ENCODE data around the gene CHRNB4. TPM values are rescaled to one million over a fixed set of nuclear protein-coding genes. Genes with fewer than 3 reads are reported as not detected.

Gene CHRNB4
- total and polyA plus RNA-seq, 2 donors (not counting 1 experiment from before 2014, with no cell fraction given) = not detected

DNA sequence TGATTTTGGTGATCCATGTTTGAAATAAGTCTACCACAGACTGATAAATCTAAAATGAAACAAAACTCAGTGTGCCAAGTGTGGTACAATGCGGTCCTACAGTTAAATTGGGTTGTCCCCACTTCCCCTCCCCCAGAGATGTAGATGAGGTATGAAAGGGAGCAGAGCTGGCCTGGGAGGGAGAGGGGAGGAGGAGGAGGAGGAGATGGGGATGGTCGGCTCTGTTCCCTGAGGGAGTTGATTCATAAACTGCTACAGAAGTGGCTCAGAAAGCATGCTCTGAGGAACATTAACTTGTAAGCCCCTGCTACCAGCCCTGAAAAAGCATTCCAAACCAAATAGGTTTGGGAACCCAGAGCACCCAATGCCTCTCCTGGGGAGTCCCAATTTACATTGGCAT is 28.0 kb upstream of the CHRNB4 start:
- Histone ChIP-seq H3K4me3 (replicated peaks in 1 of 4; ENCODE audit: control extremely low read depth in 1 of 4, insufficient read depth in 1 of 4, low read depth in 3 of 4, low read length in 4 of 4) (no peak overlapping the region), H3K9ac (ENCODE audit: insufficient read depth, low read length) (no peak overlapping the region), H4K20me1 (ENCODE audit: control insufficient read depth, extremely low read depth, insufficient read depth, low read length) (no peaks in the 10 kb centered on the region), H3K4me2 (ENCODE audit: extremely low read depth, insufficient read depth, low read length) (no peak overlapping the region), H3K4me1 (ENCODE audit: control insufficient read depth, extremely low read depth, insufficient read depth, low read length) (no peaks in the 10 kb centered on the region), H3K36me3 (ENCODE audit: control insufficient read depth, insufficient read depth, low read length) (no peaks in the 10 kb centered on the region), H3K27ac (ENCODE audit: insufficient read depth, low read length) (no peak overlapping the region), H3K79me2 (ENCODE audit: control insufficient read depth, insufficient read depth, low read length) (no peaks in the 10 kb centered on the region), H2AFZ (ENCODE audit: low read length) (no peak overlapping the region), H3K9me3 (ENCODE audit: control insufficient read depth, insufficient read depth, low read depth, low read length) (no peaks in the 10 kb centered on the region), H3K27me3 (ENCODE audit: control insufficient read depth, insufficient read depth, low read length) (no peaks in the 10 kb centered on the region)
- DNase-seq (ENCODE audit: low read depth in 2 of 2) = no peak
- TF ChIP-seq EZH2 (IDR thresholded peaks at IDR 0.05; ENCODE audit: low read length, missing control alignments) = no peak
- TF ChIP-seq, protein P1, sequence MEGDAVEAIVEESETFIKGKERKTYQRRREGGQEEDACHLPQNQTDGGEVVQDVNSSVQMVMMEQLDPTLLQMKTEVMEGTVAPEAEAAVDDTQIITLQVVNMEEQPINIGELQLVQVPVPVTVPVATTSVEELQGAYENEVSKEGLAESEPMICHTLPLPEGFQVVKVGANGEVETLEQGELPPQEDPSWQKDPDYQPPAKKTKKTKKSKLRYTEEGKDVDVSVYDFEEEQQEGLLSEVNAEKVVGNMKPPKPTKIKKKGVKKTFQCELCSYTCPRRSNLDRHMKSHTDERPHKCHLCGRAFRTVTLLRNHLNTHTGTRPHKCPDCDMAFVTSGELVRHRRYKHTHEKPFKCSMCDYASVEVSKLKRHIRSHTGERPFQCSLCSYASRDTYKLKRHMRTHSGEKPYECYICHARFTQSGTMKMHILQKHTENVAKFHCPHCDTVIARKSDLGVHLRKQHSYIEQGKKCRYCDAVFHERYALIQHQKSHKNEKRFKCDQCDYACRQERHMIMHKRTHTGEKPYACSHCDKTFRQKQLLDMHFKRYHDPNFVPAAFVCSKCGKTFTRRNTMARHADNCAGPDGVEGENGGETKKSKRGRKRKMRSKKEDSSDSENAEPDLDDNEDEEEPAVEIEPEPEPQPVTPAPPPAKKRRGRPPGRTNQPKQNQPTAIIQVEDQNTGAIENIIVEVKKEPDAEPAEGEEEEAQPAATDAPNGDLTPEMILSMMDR (conservative IDR thresholded peaks at IDR 0.05 in 1 of 2, IDR thresholded peaks at IDR 0.05 in 1 of 2; ENCODE audit: low read depth in 1 of 2, low read length in 2 of 2) = no peak

DNA sequence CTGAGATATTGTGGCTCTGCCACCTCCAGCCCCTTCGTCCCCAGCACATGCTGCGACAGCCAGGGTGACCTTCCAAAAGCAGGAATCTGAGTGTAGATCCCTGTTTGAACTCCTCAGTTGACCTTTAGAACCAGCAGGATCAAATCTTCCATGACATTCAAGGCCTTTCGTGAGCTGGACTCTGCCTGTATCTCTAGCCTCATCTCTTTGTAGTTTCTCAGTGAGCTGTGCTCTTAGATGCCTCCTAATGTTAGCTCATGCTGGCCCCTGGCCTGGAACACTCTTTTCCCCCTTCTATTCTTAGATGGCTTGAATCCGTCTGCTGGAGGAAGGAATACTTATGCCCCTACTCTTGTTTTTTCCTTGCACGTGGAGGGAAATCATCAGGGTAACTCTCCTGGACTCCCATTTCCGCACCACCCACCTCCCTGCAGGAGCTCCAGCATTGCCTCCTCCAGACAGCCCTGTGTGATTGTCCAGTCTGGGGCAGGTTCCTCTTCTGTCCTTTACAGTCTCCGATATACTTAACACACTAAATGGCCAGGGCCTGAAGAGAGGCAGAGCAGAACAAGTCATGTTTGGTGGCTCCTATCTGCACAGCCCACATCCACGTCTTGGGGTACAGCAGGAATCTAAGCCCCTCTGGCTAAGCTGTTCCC is 26.7 kb upstream of the CHRNB4 start:
- TF ChIP-seq, protein P1 (conservative IDR thresholded peaks at IDR 0.05 in 1 of 2, IDR thresholded peaks at IDR 0.05 in 1 of 2; ENCODE audit: low read depth in 1 of 2, low read length in 2 of 2) = no peak
- TF ChIP-seq EZH2 (IDR thresholded peaks at IDR 0.05; ENCODE audit: low read length, missing control alignments) = no peak
- Histone ChIP-seq H3K36me3 (ENCODE audit: control insufficient read depth, insufficient read depth, low read length) (no peaks in the 10 kb centered on the region), H3K27ac (ENCODE audit: insufficient read depth, low read length) (no peak overlapping the region), H3K79me2 (ENCODE audit: control insufficient read depth, insufficient read depth, low read length) (no peaks in the 10 kb centered on the region), H3K4me1 (ENCODE audit: control insufficient read depth, extremely low read depth, insufficient read depth, low read length) (no peaks in the 10 kb centered on the region), H3K9me3 (ENCODE audit: control insufficient read depth, insufficient read depth, low read depth, low read length) (no peaks in the 10 kb centered on the region), H3K4me2 (ENCODE audit: extremely low read depth, insufficient read depth, low read length) (no peak overlapping the region), H3K9ac (ENCODE audit: insufficient read depth, low read length) (no peak overlapping the region), H2AFZ (ENCODE audit: low read length) (no peak overlapping the region), H3K27me3 (ENCODE audit: control insufficient read depth, insufficient read depth, low read length) (no peaks in the 10 kb centered on the region), H4K20me1 (ENCODE audit: control insufficient read depth, extremely low read depth, insufficient read depth, low read length) (no peaks in the 10 kb centered on the region), H3K4me3 (replicated peaks in 1 of 4; ENCODE audit: control extremely low read depth in 1 of 4, insufficient read depth in 1 of 4, low read depth in 3 of 4, low read length in 4 of 4) (no peak overlapping the region)
- DNase-seq (ENCODE audit: low read depth in 2 of 2) = no peak

DNA sequence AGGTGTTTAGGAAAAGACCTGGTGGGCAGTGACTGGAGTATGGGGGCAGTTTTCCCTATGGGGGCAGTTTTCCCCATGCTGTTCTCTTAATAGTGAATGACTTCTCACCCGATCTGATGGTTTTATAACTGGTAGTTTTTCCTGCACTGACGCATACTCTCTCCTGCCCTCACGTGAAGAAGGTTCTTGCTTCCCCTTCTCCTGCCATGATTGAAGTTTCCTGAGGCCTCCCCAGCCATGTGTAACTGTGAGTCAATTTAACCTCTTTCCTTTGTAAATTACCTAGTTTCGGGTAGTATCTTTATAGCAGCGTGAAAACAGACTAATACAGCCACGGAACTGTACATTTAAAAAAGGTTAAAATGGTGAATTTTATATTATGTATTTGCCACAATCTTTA is 25.0 kb upstream of the CHRNB4 start:
- no peak for TF ChIP-seq EZH2 (IDR thresholded peaks at IDR 0.05; ENCODE audit: low read length, missing control alignments)
- Histone ChIP-seq H3K9me3 (ENCODE audit: control insufficient read depth, insufficient read depth, low read depth, low read length) (no peaks in the 10 kb centered on the region), H3K36me3 (ENCODE audit: control insufficient read depth, insufficient read depth, low read length) (no peaks in the 10 kb centered on the region), H3K79me2 (ENCODE audit: control insufficient read depth, insufficient read depth, low read length) (no peaks in the 10 kb centered on the region), H4K20me1 (ENCODE audit: control insufficient read depth, extremely low read depth, insufficient read depth, low read length) (no peaks in the 10 kb centered on the region), H3K27me3 (ENCODE audit: control insufficient read depth, insufficient read depth, low read length) (no peaks in the 10 kb centered on the region), H3K4me2 (ENCODE audit: extremely low read depth, insufficient read depth, low read length) (no peak overlapping the region), H3K9ac (ENCODE audit: insufficient read depth, low read length) (no peak overlapping the region), H3K4me3 (replicated peaks in 1 of 4; ENCODE audit: control extremely low read depth in 1 of 4, insufficient read depth in 1 of 4, low read depth in 3 of 4, low read length in 4 of 4) (no peak overlapping the region), H3K4me1 (ENCODE audit: control insufficient read depth, extremely low read depth, insufficient read depth, low read length) (no peaks in the 10 kb centered on the region), H3K27ac (ENCODE audit: insufficient read depth, low read length) (no peak overlapping the region), H2AFZ (ENCODE audit: low read length) (no peak overlapping the region)
- DNase-seq (ENCODE audit: low read depth in 2 of 2) = no peak

All from fibroblast of lung (primary cell).